SK-N-SH (cell line): ENCODE results near the gene KCTD19.

Experiments used
- EP300 ChIP-seq, 2 experiments: IDR thresholded peaks; 2 replicates each; pipeline versions ENCODE4 v1.4.0 to v1.6.1; 2012; ENCODE audit warnings: borderline replicate concordance in 1 of 2, low read depth in 1 of 2, low read length in 1 of 2
- FOXJ3 ChIP-seq: sonication (generic); formaldehyde crosslinking; IDR thresholded peaks from 2 replicates; pipeline ENCODE4 v1.5.1; 2020; ENCODE audit warnings: mild to moderate bottlenecking, missing genetic modification reagents
- GABPA ChIP-seq: IDR thresholded peaks from 2 replicates; pipeline ENCODE4 v1.4.0; 2012; ENCODE audit warnings: low read depth, mild to moderate bottlenecking
- MAX ChIP-seq: IDR thresholded peaks from 2 replicates; pipeline ENCODE4 v1.4.0; 2012; ENCODE audit warnings: low read depth
- MEF2A ChIP-seq: IDR thresholded peaks from 2 replicates; pipeline ENCODE4 v1.4.0; 2012; ENCODE audit warnings: low read depth, borderline replicate concordance
- NRF1 ChIP-seq: IDR thresholded peaks from 2 replicates; pipeline ENCODE4 v1.6.1; 2012; ENCODE audit warnings: low read depth, mild to moderate bottlenecking, low read length
- POLR2AphosphoS5 ChIP-seq: IDR thresholded peaks from 2 replicates; pipeline ENCODE4 v1.6.1; 2012; ENCODE audit warnings: low read depth, low read length
- RCOR1 ChIP-seq: fragments of 150-350 bp; IDR thresholded peaks from 2 replicates; pipeline ENCODE4 v1.6.1; 2017; ENCODE audit warnings: antibody characterized with exemption, low read length
- TAF1 ChIP-seq: IDR thresholded peaks from 2 replicates; pipeline ENCODE4 v1.6.1; 2012; ENCODE audit warnings: low read depth, mild to moderate bottlenecking, low read length, moderate library complexity, borderline replicate concordance
- TF ChIP-seq, protein P1 (sequence below): fragments of 200-600 bp; sonication (generic); IDR thresholded peaks from 2 replicates; pipeline ENCODE4 v1.6.1; 2017; ENCODE audit warnings: antibody characterized with exemption, mild to moderate bottlenecking, moderate library complexity
- TF ChIP-seq, protein P2 (sequence below): IDR thresholded peaks from 2 replicates; pipeline ENCODE4 v1.4.0; 2012; ENCODE audit warnings: low read depth, borderline replicate concordance

GRCh38 chr16:67302970-67303369 is 23.6 kb downstream of the KCTD19 start:
- TF ChIP-seq, protein P1, sequence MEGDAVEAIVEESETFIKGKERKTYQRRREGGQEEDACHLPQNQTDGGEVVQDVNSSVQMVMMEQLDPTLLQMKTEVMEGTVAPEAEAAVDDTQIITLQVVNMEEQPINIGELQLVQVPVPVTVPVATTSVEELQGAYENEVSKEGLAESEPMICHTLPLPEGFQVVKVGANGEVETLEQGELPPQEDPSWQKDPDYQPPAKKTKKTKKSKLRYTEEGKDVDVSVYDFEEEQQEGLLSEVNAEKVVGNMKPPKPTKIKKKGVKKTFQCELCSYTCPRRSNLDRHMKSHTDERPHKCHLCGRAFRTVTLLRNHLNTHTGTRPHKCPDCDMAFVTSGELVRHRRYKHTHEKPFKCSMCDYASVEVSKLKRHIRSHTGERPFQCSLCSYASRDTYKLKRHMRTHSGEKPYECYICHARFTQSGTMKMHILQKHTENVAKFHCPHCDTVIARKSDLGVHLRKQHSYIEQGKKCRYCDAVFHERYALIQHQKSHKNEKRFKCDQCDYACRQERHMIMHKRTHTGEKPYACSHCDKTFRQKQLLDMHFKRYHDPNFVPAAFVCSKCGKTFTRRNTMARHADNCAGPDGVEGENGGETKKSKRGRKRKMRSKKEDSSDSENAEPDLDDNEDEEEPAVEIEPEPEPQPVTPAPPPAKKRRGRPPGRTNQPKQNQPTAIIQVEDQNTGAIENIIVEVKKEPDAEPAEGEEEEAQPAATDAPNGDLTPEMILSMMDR, result no peak
- TF ChIP-seq MEF2A, result no peak
- no peak for TF ChIP-seq EP300 (IDR thresholded peaks at IDR 0.05; ENCODE audit: borderline replicate concordance in 1 of 2, low read depth in 1 of 2, low read length in 1 of 2)
- TF ChIP-seq RCOR1, result no peak
- TF ChIP-seq GABPA, result no peak
- no peak for TF ChIP-seq TAF1
- TF ChIP-seq FOXJ3 (CRISPR knock-in tag), result no peak
- TF ChIP-seq NRF1, result no peak
- TF ChIP-seq POLR2AphosphoS5, result no peak
- TF ChIP-seq MAX, result no peak
- TF ChIP-seq, protein P2, sequence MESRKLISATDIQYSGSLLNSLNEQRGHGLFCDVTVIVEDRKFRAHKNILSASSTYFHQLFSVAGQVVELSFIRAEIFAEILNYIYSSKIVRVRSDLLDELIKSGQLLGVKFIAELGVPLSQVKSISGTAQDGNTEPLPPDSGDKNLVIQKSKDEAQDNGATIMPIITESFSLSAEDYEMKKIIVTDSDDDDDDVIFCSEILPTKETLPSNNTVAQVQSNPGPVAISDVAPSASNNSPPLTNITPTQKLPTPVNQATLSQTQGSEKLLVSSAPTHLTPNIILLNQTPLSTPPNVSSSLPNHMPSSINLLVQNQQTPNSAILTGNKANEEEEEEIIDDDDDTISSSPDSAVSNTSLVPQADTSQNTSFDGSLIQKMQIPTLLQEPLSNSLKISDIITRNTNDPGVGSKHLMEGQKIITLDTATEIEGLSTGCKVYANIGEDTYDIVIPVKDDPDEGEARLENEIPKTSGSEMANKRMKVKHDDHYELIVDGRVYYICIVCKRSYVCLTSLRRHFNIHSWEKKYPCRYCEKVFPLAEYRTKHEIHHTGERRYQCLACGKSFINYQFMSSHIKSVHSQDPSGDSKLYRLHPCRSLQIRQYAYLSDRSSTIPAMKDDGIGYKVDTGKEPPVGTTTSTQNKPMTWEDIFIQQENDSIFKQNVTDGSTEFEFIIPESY, result no peak
